H9 (cell line): ENCODE measurements around the gene ELAPOR1. TPM values are rescaled to one million over a fixed set of nuclear protein-coding genes. Genes with fewer than 3 reads are reported as not detected.

ENCODE experiments used
- DNase-seq: peaks from one replicate; pipeline ENCODE4 v3.0.0-alpha.2; 2017
- H2AFZ ChIP-seq: one replicate; pipeline ENCODE4 v1.6.1; 2013; ENCODE audit warnings: mild to moderate bottlenecking, low read length, control low read depth, moderate library complexity
- H2AK5ac ChIP-seq: 2 replicates; pipeline ENCODE4 v1.6.1; 2013; ENCODE audit warnings: low read length, control low read depth, mixed read lengths; ENCODE audit not compliant: insufficient read length
- H2BK120ac ChIP-seq: one replicate; pipeline ENCODE4 v1.6.1; 2013; ENCODE audit warnings: low read depth, mild to moderate bottlenecking, low read length, control low read depth, inconsistent platforms; ENCODE audit not compliant: poor library complexity, severe bottlenecking
- H2BK12ac ChIP-seq: 2 replicates; pipeline ENCODE4 v1.6.1; 2013; ENCODE audit warnings: low read length, control low read depth, mixed read lengths, low read depth; ENCODE audit not compliant: insufficient read length
- H2BK15ac ChIP-seq: 2 replicates; pipeline ENCODE4 v1.6.1; 2013; ENCODE audit warnings: low read depth, low read length, control low read depth
- H2BK20ac ChIP-seq: one replicate; pipeline ENCODE4 v1.6.1; 2013; ENCODE audit warnings: low read depth, mild to moderate bottlenecking, low read length, control low read depth, inconsistent platforms; ENCODE audit not compliant: poor library complexity, severe bottlenecking
- H2BK5ac ChIP-seq: 2 replicates; pipeline ENCODE4 v1.6.1; 2013; ENCODE audit warnings: low read length, control low read depth, mixed read lengths; ENCODE audit not compliant: insufficient read length
- H3K14ac ChIP-seq: 2 replicates; pipeline ENCODE4 v1.6.1; 2013; ENCODE audit warnings: low read length, control low read depth; ENCODE audit not compliant: insufficient read depth
- H3K18ac ChIP-seq: 2 replicates; pipeline ENCODE4 v1.6.1; 2013; ENCODE audit warnings: low read depth, mild to moderate bottlenecking, mixed read lengths, low read length, control low read depth; ENCODE audit not compliant: insufficient read length
- H3K23ac ChIP-seq: 2 replicates; pipeline ENCODE4 v1.6.1; 2013; ENCODE audit warnings: low read length, control low read depth, mixed read lengths, low read depth; ENCODE audit not compliant: insufficient read length
- H3K23me2 ChIP-seq: 2 replicates; pipeline ENCODE4 v1.6.1; 2013; ENCODE audit warnings: low read depth, mild to moderate bottlenecking, mixed read lengths, low read length, control low read depth; ENCODE audit not compliant: insufficient read length, poor library complexity, severe bottlenecking
- H3K27ac ChIP-seq: 2 replicates; pipeline ENCODE4 v1.5.1; 2013; ENCODE audit warnings: low read length, control low read depth, mixed read lengths, low read depth; ENCODE audit not compliant: insufficient read length
- H3K27me3 ChIP-seq: 2 replicates; pipeline ENCODE4 v1.6.1; 2013; ENCODE audit warnings: low read length, control low read depth, inconsistent platforms; ENCODE audit not compliant: insufficient read depth
- H3K4ac ChIP-seq: 2 replicates; pipeline ENCODE4 v1.6.1; 2013; ENCODE audit warnings: low read depth, mild to moderate bottlenecking, control low read depth, inconsistent platforms, low read length, moderate library complexity
- H3K4me1 ChIP-seq: 2 replicates; pipeline ENCODE4 v1.6.1; 2013; ENCODE audit warnings: low read length, control low read depth, inconsistent platforms; ENCODE audit not compliant: insufficient read depth
- H3K4me2 ChIP-seq: 2 replicates; pipeline ENCODE4 v1.6.1; 2013; ENCODE audit warnings: low read length, control low read depth, mixed read lengths; ENCODE audit not compliant: insufficient read length, insufficient read depth
- H3K56ac ChIP-seq: 2 replicates; pipeline ENCODE4 v1.6.1; 2013; ENCODE audit warnings: low read depth, mild to moderate bottlenecking, mixed read lengths, low read length, control low read depth; ENCODE audit not compliant: insufficient read length
- H3K79me1 ChIP-seq: 2 replicates; pipeline ENCODE4 v1.6.1; 2013; ENCODE audit warnings: low read depth, mild to moderate bottlenecking, moderate library complexity, low read length, control low read depth, inconsistent platforms; ENCODE audit not compliant: insufficient read depth, poor library complexity, severe bottlenecking
- H3K79me2 ChIP-seq: 2 replicates; pipeline ENCODE4 v1.6.1; 2013; ENCODE audit warnings: low read length, control low read depth, inconsistent platforms; ENCODE audit not compliant: insufficient read depth
- H3K9ac ChIP-seq: 2 replicates; pipeline ENCODE4 v1.6.1; 2013; ENCODE audit warnings: low read length, control low read depth, mixed read lengths; ENCODE audit not compliant: insufficient read length; ENCODE audit errors: extremely low read depth
- H3K9me3 ChIP-seq: one replicate; pipeline ENCODE4 v1.6.1; 2013; ENCODE audit warnings: low read depth, low read length, inconsistent platforms; ENCODE audit not compliant: control insufficient read depth
- H3T11ph ChIP-seq: one replicate; pipeline ENCODE4 v1.6.1; 2013; ENCODE audit warnings: mild to moderate bottlenecking, low read length, control low read depth, inconsistent platforms
- H4K20me1 ChIP-seq: one replicate; pipeline ENCODE4 v1.6.1; 2013; ENCODE audit not compliant: control insufficient read depth, insufficient read length, insufficient read depth
- H4K5ac ChIP-seq: 2 replicates; pipeline ENCODE4 v1.6.1; 2013; ENCODE audit warnings: low read depth, mild to moderate bottlenecking, mixed read lengths, low read length, control low read depth; ENCODE audit not compliant: insufficient read length
- H4K8ac ChIP-seq: replicated peaks from 2 replicates; pipeline ENCODE4 v1.6.1; 2013; ENCODE audit warnings: low read length, control low read depth, mixed read lengths, low read depth; ENCODE audit not compliant: insufficient read length
- H4K91ac ChIP-seq: 2 replicates; pipeline ENCODE4 v1.6.1; 2013; ENCODE audit warnings: low read depth, mild to moderate bottlenecking, moderate library complexity, mixed read lengths, low read length, control low read depth; ENCODE audit not compliant: insufficient read length
- H3K27ac Mint-ChIP-seq, 3 experiments: 2 replicates in 2 of 3; 3 replicates in 1 of 3; pipeline ENCODE4 v1.8.0; 2020 to 2021; ENCODE audit warnings: mixed read lengths in 3 of 3, mild to moderate bottlenecking in 1 of 3, moderate library complexity in 1 of 3
- H3K27me3 Mint-ChIP-seq: 2 replicates; pipeline ENCODE4 v1.8.0; 2021; ENCODE audit warnings: low read depth, mild to moderate bottlenecking, moderate library complexity, mixed read lengths
- H3K36me3 Mint-ChIP-seq, 3 experiments: 2 replicates in 2 of 3; 3 replicates in 1 of 3; pipeline ENCODE4 v1.8.0; 2020 to 2021; ENCODE audit warnings: low read depth in 3 of 3, mixed read lengths in 3 of 3; ENCODE audit not compliant: insufficient read depth in 1 of 3
- H3K4me1 Mint-ChIP-seq, 2 experiments: 2 replicates each; pipeline ENCODE4 v1.8.0; 2020; ENCODE audit warnings: mixed read lengths in 2 of 2
- H3K4me3 Mint-ChIP-seq, 2 experiments: 2 replicates in 1 of 2; 3 replicates in 1 of 2; pipeline ENCODE4 v1.8.0; 2020 to 2021; ENCODE audit warnings: mild to moderate bottlenecking in 2 of 2, mixed read lengths in 2 of 2, moderate library complexity in 1 of 2
- H3K9me3 Mint-ChIP-seq, 2 experiments: 2 replicates in 1 of 2; 3 replicates in 1 of 2; pipeline ENCODE4 v1.8.0; 2020; ENCODE audit warnings: mild to moderate bottlenecking in 2 of 2, mixed read lengths in 2 of 2, moderate library complexity in 1 of 2
- WGBS: extraction: QIAGEN DNeasy Blood & Tissue Kit; methylation state at CpG from one replicate; pipeline ENCODE4 v1.1.7; 2013; ENCODE audit warnings: missing lambda C conversion rate, low lambda C conversion rate, mixed read lengths; ENCODE audit not compliant: insufficient read length; ENCODE audit errors: extremely low coverage; 5-methylcytosine and 5-hydroxymethylcytosine counted together
- total RNA-seq: library from RNA; stranded (reverse); gene quantifications from 2 replicates; pipeline ENCODE4 v1.2.1, GENCODE V29; 2021
- TF ChIP-seq, protein P1 (sequence below): fragments of 200-600 bp; sonication (generic); conservative IDR thresholded peaks from 3 replicates; pipeline ENCODE4 v1.8.0; 2021; ENCODE audit warnings: antibody characterized with exemption, mild to moderate bottlenecking

ELAPOR1 gene
- total RNA-seq, 1 experiment from 2014 or later, result 0.55 TPM

DNA sequence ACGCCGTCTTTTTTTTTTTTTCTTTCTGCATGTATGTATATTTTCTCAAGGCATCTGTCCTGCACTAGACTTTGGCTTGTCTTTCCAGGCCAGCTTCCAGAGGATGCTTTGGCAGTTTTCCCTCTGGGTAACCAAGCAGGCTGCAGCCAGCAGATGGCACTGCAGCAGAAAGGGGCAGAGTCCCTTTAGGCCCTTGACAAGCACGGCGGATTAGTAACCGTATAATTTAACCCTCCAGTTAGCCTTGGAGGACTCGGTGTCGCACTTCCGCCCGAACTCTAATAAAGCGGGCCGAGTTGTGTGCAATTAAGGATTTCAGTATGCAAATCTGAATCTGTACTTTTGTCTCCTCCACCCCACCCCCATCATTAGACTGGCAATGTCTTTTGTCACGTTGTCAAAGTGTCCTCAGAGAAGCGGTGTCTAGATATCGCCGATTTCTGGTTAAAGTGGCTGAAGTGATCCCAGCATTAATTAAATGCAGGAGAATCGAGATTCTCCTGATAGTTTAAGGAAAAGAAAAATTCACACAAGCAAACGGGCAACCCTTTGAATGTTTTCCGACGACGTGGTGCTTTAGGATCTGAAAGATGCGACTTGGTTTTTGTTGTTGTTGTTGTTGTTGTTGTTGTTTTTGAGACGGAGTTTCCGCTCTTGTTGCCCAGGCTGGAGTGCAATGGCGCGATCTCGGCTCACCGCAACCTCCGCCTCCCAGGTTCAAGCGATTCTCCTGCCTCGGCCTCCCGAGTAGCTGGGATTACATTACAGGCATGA, 24.5 kb upstream of the ELAPOR1 start:
- peak; percentile 89 for DNase-seq
- peaks cover 0 to 9% (median 9%) of the 10 kb centered on the region in 3 experiments; a peak in 5 of 7 replicates for H3K36me3 Mint-ChIP-seq
- Histone ChIP-seq H3K56ac (no peak overlapping the region), H2BK12ac (no peak overlapping the region), H3K4ac (no peak overlapping the region), H3K27me3 (no peaks in the 10 kb centered on the region), H2BK5ac (no peak overlapping the region), H4K91ac (no peak overlapping the region), H4K5ac (no peak overlapping the region), H4K20me1 (no peaks in the 10 kb centered on the region), H3K4me1 (no peaks in the 10 kb centered on the region), H2AK5ac (no peak overlapping the region), H2AFZ (no peak overlapping the region), H3T11ph (no peak overlapping the region), H3K14ac (no peak overlapping the region), H3K23ac (no peak overlapping the region), H2BK20ac (no peak overlapping the region), H2BK15ac (no peak overlapping the region), H3K9me3 (no peaks in the 10 kb centered on the region), H3K27ac (no peak overlapping the region), H4K8ac (no peak overlapping the region), H3K9ac (no peak overlapping the region), H3K79me1 (no peaks in the 10 kb centered on the region), H3K23me2 (peaks cover 6% of the 10 kb centered on the region), H3K4me2 (no peak overlapping the region), H2BK120ac (no peak overlapping the region), H3K79me2 (0 out of 2 replicates have a peak, but pooled peaks cover 2% of the 10 kb centered on the region), H3K18ac (no peak overlapping the region)
- TF ChIP-seq, protein P1, sequence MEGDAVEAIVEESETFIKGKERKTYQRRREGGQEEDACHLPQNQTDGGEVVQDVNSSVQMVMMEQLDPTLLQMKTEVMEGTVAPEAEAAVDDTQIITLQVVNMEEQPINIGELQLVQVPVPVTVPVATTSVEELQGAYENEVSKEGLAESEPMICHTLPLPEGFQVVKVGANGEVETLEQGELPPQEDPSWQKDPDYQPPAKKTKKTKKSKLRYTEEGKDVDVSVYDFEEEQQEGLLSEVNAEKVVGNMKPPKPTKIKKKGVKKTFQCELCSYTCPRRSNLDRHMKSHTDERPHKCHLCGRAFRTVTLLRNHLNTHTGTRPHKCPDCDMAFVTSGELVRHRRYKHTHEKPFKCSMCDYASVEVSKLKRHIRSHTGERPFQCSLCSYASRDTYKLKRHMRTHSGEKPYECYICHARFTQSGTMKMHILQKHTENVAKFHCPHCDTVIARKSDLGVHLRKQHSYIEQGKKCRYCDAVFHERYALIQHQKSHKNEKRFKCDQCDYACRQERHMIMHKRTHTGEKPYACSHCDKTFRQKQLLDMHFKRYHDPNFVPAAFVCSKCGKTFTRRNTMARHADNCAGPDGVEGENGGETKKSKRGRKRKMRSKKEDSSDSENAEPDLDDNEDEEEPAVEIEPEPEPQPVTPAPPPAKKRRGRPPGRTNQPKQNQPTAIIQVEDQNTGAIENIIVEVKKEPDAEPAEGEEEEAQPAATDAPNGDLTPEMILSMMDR, result peak; percentile 87
- peaks cover 20 to 24% of the 10 kb centered on the region in 2 experiments for H3K4me1 Mint-ChIP-seq
- H3K27me3 Mint-ChIP-seq, result no peaks in the 10 kb centered on the region; the same call in 1 of the 2 replicates
- H3K27ac Mint-ChIP-seq, result peak overlapping the region; percentile 24 to 92 (median 70); a peak in 5 of 7 replicates
- no peaks in the 10 kb centered on the region; a peak in 1 of 5 replicates for H3K9me3 Mint-ChIP-seq
- H3K4me3 Mint-ChIP-seq, result peak overlapping the region; percentile 91 to 92
- no CpG with 5 or more reads among the region's 31 CpGs for WGBS
